Measurements from ENCODE around the gene MKI67. TPM values are rescaled to one million over a fixed set of nuclear protein-coding genes. Genes with fewer than 3 reads are reported as not detected.
A peak's percentile ranks its signal among the peaks of the same experiment; 100 is the strongest.

MKI67 gene
- total RNA-seq, 1 donor from 2014 or later, result 2.1 TPM

DNA sequence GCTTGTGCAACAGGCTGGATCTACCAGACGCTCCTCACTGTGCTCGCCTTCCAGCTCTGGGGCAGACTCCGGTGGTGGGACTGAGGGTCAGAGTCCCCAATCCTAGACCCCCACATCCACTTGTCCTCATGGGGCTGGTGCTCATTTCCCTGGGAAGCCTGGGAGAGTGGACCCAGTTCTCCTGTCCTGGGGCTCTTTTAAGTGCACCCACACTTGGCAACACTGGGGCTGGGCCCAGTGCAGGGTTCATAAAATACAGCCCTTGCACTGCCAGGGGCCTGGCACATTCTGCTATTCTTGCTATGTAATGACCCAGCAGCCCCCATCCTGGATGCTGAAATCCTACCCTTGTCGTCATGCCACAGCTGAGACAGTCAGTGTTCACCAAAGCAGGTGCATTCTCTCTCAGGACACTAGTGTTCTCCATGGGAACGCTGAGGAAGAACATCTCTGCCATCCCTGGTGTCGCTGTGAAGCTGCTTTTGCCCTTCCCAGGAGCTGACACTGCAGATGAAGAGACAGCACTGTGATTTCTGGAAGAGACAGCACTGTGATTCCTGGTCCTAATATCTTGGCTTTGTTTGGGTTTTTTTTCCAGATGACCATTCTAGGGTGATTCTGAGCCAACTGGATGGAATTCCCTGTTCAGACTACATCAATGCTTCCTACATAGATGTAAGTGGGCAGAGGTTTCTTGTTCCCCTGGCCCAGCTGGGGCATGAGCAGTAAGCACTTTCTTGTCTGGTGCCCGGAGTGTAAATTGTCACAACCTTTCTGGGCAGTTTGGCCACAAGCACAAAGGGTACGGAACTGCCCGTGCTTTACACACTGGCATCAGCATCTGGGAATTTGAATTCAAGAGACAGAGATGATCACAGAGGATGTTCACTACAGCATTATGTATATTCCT, 65.6 kb downstream of the MKI67 start:
- Histone ChIP-seq H3K27ac (no peak overlapping the region), H3K4me1 (peaks cover 35% of the 10 kb centered on the region), H3K27me3 (no peaks in the 10 kb centered on the region), H3K4me3 (no peak overlapping the region), H3K9me3 (no peaks in the 10 kb centered on the region), H3K36me3 (peaks cover 63% of the 10 kb centered on the region)
- DNase-seq, result peak; percentile 48
- intact Hi-C loops (cut with DNase I), result no loop called here
- no peak for ATAC-seq
- TF ChIP-seq, protein P1, sequence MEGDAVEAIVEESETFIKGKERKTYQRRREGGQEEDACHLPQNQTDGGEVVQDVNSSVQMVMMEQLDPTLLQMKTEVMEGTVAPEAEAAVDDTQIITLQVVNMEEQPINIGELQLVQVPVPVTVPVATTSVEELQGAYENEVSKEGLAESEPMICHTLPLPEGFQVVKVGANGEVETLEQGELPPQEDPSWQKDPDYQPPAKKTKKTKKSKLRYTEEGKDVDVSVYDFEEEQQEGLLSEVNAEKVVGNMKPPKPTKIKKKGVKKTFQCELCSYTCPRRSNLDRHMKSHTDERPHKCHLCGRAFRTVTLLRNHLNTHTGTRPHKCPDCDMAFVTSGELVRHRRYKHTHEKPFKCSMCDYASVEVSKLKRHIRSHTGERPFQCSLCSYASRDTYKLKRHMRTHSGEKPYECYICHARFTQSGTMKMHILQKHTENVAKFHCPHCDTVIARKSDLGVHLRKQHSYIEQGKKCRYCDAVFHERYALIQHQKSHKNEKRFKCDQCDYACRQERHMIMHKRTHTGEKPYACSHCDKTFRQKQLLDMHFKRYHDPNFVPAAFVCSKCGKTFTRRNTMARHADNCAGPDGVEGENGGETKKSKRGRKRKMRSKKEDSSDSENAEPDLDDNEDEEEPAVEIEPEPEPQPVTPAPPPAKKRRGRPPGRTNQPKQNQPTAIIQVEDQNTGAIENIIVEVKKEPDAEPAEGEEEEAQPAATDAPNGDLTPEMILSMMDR (IDR thresholded peaks at IDR 0.05), result no peak

DNA sequence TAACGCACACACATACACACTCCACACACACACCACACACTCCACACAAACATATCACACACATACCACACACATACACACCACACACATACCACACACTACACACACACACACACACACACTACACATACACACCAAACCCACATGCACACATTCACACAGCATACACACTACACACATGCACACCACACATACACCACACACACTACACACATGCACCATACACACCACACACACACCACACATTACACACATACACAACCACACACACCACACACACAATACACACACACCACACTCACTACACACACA, 66.3 kb downstream of the MKI67 start:
- no peaks in the 10 kb centered on the region for H3K9me3 ChIP-seq
- DNase-seq, result no peak
- H3K4me3 ChIP-seq, result no peak overlapping the region
- no peaks in the 10 kb centered on the region for H3K27me3 ChIP-seq
- peaks cover 63% of the 10 kb centered on the region for H3K36me3 ChIP-seq
- ATAC-seq, result no peak
- TF ChIP-seq, protein P1 (IDR thresholded peaks at IDR 0.05), result no peak
- H3K4me1 ChIP-seq, result peaks cover 28% of the 10 kb centered on the region
- intact Hi-C loops (cut with DNase I), result no loop called here
- H3K27ac ChIP-seq, result no peak overlapping the region

DNA sequence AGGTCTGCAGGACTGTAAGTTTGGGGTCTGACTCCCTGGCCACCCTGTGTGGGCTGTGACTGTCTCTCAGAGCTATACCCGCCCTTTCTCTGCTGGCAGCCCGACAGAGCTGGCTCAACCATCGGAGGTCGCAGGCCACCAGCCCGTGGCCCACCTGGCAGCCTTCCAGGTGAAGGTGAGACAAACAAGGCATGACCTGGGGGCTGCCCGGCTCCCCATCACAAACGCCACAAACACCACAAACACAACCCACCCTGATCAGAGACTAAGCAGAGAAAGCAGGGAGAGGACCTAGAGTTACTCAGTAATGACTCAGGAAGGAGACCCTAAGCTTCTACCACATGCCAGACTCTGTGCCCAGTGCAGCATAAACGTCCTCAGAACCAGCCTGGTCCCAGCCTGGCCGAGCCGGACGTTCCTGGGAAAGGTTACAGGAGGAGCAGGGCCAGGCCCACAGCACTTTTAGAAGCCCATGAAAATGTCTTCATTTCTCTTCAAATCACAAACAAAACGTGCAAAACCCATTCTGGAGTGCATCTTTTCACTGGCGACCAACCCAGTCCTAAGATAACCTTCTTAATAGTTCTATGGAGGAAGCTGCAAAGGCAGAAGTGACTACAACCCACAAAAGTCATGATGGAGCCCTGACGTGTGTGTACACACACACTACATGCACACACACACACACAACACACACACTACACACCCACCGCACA, 66.8 kb downstream of the MKI67 start:
- intact Hi-C loops (cut with DNase I), result no loop called here
- H3K9me3 ChIP-seq, result no peaks in the 10 kb centered on the region
- no peak overlapping the region for H3K4me3 ChIP-seq
- TF ChIP-seq, protein P1 (IDR thresholded peaks at IDR 0.05), result no peak
- ATAC-seq, result no peak
- peaks cover 67% of the 10 kb centered on the region for H3K36me3 ChIP-seq
- no peaks in the 10 kb centered on the region for H3K27me3 ChIP-seq
- no peak overlapping the region for H3K27ac ChIP-seq
- peak; percentile 9 for DNase-seq
- peaks cover 26% of the 10 kb centered on the region for H3K4me1 ChIP-seq

DNA sequence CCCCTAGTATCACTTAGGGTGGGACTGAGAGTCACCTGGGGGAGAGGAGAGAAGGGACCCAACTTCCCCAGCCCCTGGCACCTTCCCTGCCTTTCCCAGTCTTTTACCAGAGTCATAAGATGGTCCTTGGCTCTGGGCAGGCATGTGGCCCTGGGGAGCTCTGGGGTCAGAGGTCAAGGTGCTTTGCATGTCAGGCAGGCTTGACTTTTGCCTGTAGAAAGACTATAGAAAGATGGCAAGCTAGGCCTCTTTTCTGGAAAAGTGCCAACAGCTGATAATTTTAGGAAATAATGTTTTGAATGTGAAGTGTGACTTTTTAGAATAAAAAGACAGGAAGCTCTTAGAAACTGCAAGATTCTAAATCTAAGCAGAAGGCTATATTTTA, 67.5 kb downstream of the MKI67 start:
- ATAC-seq (no peak), DNase-seq (no peak)
- Histone ChIP-seq H3K9me3 (no peaks in the 10 kb centered on the region), H3K4me3 (no peak overlapping the region), H3K27me3 (no peaks in the 10 kb centered on the region), H3K4me1 (peaks cover 20% of the 10 kb centered on the region), H3K36me3 (peaks cover 72% of the 10 kb centered on the region), H3K27ac (no peak overlapping the region)
- TF ChIP-seq, protein P1 (IDR thresholded peaks at IDR 0.05), result no peak
- intact Hi-C loops (cut with DNase I), result no loop called here

DNA sequence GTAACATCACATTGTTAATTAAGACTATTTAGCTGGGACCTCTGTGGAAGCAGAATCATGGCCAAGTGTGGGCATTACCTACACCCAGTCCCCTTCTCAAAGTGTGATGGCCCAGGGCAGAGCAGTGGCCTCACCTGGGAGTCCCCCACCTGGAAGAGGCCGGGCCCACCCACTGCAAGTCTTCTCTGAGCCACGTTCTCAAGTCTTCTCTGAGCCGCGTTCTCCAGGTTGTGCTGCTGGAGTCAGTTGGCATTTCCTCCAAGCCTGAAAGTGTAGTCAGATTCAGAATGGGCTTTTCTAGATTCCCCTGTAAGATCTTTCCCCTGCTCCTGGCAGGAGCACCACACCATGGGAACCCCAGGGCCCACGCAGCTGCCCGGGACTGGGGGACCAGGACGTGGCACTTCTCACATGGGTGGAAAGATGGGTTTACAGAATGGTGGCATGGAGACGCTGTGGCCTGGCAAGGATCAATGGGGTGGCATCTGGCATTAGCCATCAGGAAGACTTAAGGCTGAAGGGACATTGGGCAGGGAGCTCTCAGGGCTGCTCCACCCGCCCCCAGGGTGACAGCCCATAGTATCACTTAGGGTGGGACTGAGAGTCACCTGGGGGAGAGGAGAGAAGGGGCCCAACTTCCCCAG, 68.0 kb downstream of the MKI67 start:
- peaks cover 75% of the 10 kb centered on the region for H3K36me3 ChIP-seq
- H3K4me3 ChIP-seq, result no peak overlapping the region
- peaks cover 14% of the 10 kb centered on the region for H3K4me1 ChIP-seq
- intact Hi-C loops (cut with DNase I), result no loop called here
- TF ChIP-seq, protein P1 (IDR thresholded peaks at IDR 0.05), result no peak
- H3K9me3 ChIP-seq, result no peaks in the 10 kb centered on the region
- no peak for ATAC-seq
- DNase-seq, result no peak
- H3K27ac ChIP-seq, result no peak overlapping the region
- H3K27me3 ChIP-seq, result no peaks in the 10 kb centered on the region
